Psoas muscle (tissue), 8 donors: ENCODE results near the gene CCDC7. TPM values are rescaled to one million over a fixed set of nuclear protein-coding genes. Genes with fewer than 3 reads are reported as not detected.

Experiments used
- ATAC-seq, 4 donors: fragments of 200-7000 bp; cut with Tn5 transposase; one replicate each; pipeline ENCODE4 v1.9.1; 2020; ENCODE audit warnings: moderate library complexity in 3 of 4, mild to moderate bottlenecking in 2 of 4
- DNase-seq, 2 donors: peaks; one replicate each; pipeline ENCODE4 v3.0.0-alpha.2; 2020
- H3K27ac ChIP-seq: fragments of 200-600 bp; one replicate; pipeline ENCODE4 v1.8.0; 2022
- H3K27me3 ChIP-seq, 3 donors: fragments of 200-600 bp in 1 of 3; one replicate each; pipeline versions ENCODE4 v1.6.1 to v1.8.0; 2013 to 2022; ENCODE audit warnings: low read length in 2 of 3, mild to moderate bottlenecking in 2 of 3, moderate library complexity in 1 of 3; ENCODE audit not compliant: insufficient read depth in 3 of 3
- H3K36me3 ChIP-seq, 2 donors: fragments of 200-600 bp in 1 of 2; one replicate each; pipeline versions ENCODE4 v1.6.1 to v1.8.0; 2013 to 2022; ENCODE audit warnings: low read depth in 1 of 2, mild to moderate bottlenecking in 1 of 2, moderate library complexity in 1 of 2; ENCODE audit not compliant: insufficient read depth in 1 of 2
- H3K4me1 ChIP-seq: fragments of 200-600 bp; one replicate; pipeline ENCODE4 v1.8.0; 2022
- H3K4me3 ChIP-seq: fragments of 200-600 bp; one replicate; pipeline ENCODE4 v1.8.0; 2022; ENCODE audit warnings: mild to moderate bottlenecking
- H3K9me3 ChIP-seq: fragments of 200-600 bp; one replicate; pipeline ENCODE4 v1.8.0; 2022
- WGBS, 3 donors: extraction: QIAGEN DNeasy Blood & Tissue Kit; methylation state at CpG; one replicate each; pipeline versions ENCODE4 v1.1.6 to v1.1.7; 2013; 5-methylcytosine and 5-hydroxymethylcytosine counted together
- intact Hi-C, 2 donors: fragments of 100-400 bp; cut with DNase I; formaldehyde crosslinking; loops; one replicate each; pipeline versions ENCODE4 v1.11.0 to v1.14.2; 2022
- polyA plus RNA-seq, 3 donors: library from polyadenylated mRNA; stranded (reverse); fragments of 200-250 nt; gene quantifications; one replicate each; pipeline ENCODE4 v1.2.3, GENCODE V29; 2013
- total RNA-seq, 4 donors: library from RNA; stranded (reverse); fragmentation: NEBNext Ultra II Directional in 2 of 4; extraction: Animal tissue kit (Norgen Biotek cat#: 25700) in 2 of 4; gene quantifications; one replicate each; pipeline versions ENCODE4 v1.2.1 to v1.2.4, GENCODE V29; 2021 to 2023
- TF ChIP-seq, protein P1 (sequence below): fragments of 200-600 bp; IDR thresholded peaks from one replicate; pipeline ENCODE4 v1.8.0; 2022; ENCODE audit warnings: antibody characterized with exemption
- donor health status: healthy with polysubstance abuse.
- donor health status: DM: no; HTN: no; CAD: no; lungs with moderate emphysema.
- donor health status: Bipolar disorder and iron deficiency.
- donor health status: healthy.
- donor health status: DM: yes; HTN: yes; CAD: no.
- donor health status: DM: no; HTN: no; CAD: no.
- donor health status: DM: no; HTN: no; CAD: no.
- donor health status: DM: yes; HTN: yes; CAD: no.

Gene CCDC7
- total and polyA plus RNA-seq, 7 donors, result 0.85 to 20.4 (median 13.5) TPM

DNA sequence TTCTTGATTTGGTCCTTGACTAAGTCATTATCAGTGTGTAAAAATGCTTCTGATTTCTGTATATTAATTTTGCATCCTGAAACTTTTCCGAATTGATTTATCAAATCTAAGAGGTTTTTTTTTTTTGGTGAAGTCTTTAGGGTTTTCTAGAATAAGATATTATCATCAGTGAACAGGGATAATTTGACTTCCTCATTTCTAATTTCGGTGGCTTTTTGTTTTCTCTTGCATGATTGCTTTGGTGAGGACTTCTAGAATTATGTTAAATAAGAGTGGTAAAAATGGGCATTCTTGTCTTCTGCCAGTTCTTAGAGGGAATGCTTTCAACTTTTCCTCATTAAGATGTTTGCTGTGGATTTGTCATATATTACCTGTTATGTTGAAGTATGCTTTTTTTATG is 170.5 kb downstream of the CCDC7 start:
- ATAC-seq, result no peak
- WGBS, 3 donors, result 85 to 91% (median 87%) methylated on average over 2 of the region's 2 CpGs
- TF ChIP-seq, protein P1, sequence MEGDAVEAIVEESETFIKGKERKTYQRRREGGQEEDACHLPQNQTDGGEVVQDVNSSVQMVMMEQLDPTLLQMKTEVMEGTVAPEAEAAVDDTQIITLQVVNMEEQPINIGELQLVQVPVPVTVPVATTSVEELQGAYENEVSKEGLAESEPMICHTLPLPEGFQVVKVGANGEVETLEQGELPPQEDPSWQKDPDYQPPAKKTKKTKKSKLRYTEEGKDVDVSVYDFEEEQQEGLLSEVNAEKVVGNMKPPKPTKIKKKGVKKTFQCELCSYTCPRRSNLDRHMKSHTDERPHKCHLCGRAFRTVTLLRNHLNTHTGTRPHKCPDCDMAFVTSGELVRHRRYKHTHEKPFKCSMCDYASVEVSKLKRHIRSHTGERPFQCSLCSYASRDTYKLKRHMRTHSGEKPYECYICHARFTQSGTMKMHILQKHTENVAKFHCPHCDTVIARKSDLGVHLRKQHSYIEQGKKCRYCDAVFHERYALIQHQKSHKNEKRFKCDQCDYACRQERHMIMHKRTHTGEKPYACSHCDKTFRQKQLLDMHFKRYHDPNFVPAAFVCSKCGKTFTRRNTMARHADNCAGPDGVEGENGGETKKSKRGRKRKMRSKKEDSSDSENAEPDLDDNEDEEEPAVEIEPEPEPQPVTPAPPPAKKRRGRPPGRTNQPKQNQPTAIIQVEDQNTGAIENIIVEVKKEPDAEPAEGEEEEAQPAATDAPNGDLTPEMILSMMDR, result no peak
- H3K4me1 ChIP-seq, result no peaks in the 10 kb centered on the region
- H3K27ac ChIP-seq, result no peak overlapping the region
- H3K9me3 ChIP-seq, result no peaks in the 10 kb centered on the region
- H3K4me3 ChIP-seq, result no peak overlapping the region
- no peak for DNase-seq
- H3K36me3 ChIP-seq, result no peaks in the 10 kb centered on the region
- no peaks in the 10 kb centered on the region for H3K27me3 ChIP-seq
- intact Hi-C loops, result no loop called here

DNA sequence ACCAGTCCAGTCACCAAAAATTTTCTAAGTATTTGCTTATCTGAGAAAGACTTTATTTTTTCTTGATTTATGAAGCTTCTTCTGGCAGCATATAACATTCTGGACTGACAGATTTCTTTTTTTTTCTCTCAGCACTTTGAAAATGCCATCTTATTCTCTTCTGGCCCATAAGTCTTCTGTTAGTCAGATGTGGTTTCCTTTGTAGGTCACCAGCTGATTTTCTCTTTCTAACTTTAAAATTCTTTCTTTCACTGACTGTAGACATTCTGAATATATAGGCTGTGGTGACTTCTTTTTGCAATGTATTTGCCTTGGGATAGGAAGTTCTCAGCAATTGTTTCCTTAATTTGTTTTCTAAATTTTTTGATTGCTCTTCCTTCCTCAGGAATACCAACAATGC is 172.5 kb downstream of the CCDC7 start:
- Histone ChIP-seq H3K27me3 (no peaks in the 10 kb centered on the region), H3K4me1 (no peaks in the 10 kb centered on the region), H3K36me3 (no peaks in the 10 kb centered on the region), H3K9me3 (no peaks in the 10 kb centered on the region), H3K27ac (no peak overlapping the region), H3K4me3 (no peak overlapping the region)
- TF ChIP-seq, protein P1, result no peak
- intact Hi-C loops, result no loop called here
- no peak for ATAC-seq
- DNase-seq, result no peak

DNA sequence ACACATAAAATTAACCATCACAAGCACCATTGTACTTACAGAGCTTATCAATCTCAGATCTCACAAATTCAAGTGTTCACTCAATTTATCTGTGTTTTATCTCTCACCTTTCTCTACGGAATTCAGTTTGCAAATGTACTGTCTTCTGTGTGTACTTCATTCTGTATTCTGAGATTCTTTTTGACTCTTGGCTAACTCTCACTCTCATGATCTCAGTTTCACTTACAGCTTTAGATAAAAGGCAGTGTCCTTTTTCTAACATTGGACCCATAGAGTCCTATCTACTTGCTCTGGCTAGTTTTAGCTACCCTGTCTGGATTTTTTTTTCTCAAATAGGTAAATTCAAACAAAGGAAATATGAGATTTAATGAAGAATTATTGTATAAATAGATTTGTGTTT is 176.0 kb downstream of the CCDC7 start:
- intact Hi-C loops, result no loop called here
- Histone ChIP-seq H3K4me3 (no peak overlapping the region), H3K27ac (no peak overlapping the region), H3K9me3 (no peaks in the 10 kb centered on the region), H3K4me1 (no peaks in the 10 kb centered on the region), H3K27me3 (no peaks in the 10 kb centered on the region), H3K36me3 (no peaks in the 10 kb centered on the region)
- no peak for ATAC-seq
- 95 to 100% (median 97%) methylated on average over 1 of the region's 1 CpG for WGBS, 3 donors
- TF ChIP-seq, protein P1, result no peak
- DNase-seq, result no peak

DNA sequence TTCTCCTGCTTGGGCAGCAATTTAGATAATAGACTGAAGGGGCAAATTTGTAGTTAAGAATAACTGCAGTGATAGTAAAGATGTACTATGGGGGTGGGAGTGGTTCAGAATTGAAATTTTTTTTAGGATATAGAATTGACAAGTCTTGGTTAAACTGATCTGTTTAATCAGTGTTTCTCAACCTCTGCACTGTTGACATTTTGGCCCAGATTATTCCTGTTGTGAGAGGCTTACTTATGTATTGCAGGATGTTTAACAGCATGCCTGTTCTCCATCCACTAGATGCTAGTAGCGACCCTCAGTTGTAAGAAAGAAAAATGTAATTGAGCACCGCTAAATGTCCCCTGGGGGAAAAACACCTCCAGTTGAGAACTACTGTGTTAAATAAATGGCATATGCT is 176.5 kb downstream of the CCDC7 start:
- Histone ChIP-seq H3K4me3 (no peak overlapping the region), H3K9me3 (peaks cover 3% of the 10 kb centered on the region), H3K4me1 (no peaks in the 10 kb centered on the region), H3K27me3 (no peaks in the 10 kb centered on the region), H3K27ac (no peak overlapping the region), H3K36me3 (no peaks in the 10 kb centered on the region)
- 69 to 80% (median 76%) methylated on average over 2 of the region's 2 CpGs for WGBS, 3 donors
- no peak for ATAC-seq
- no peak for DNase-seq
- TF ChIP-seq, protein P1, result no peak
- intact Hi-C loops, result no loop called here

DNA sequence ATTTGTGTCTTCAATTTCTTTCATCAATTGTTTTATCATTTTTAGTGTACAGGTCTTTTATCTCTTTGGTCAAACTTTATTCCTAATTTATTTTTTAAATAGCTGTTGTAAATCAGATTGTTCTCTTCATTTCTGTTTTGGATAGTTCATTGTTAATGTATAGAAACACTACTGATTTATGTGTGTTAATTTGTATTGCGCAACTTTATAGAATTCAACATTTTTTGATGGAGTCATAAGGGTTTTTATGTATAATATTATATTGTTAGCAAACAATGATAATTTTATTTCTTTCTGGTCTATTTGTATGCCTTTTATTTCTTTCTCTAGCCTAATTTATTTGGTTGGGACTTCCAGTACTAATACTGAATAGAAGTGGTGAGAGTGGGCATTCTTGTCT is 181.2 kb downstream of the CCDC7 start:
- Histone ChIP-seq H3K36me3 (no peaks in the 10 kb centered on the region), H3K4me1 (no peaks in the 10 kb centered on the region), H3K9me3 (peaks cover 7% of the 10 kb centered on the region), H3K27ac (no peak overlapping the region), H3K4me3 (no peak overlapping the region), H3K27me3 (no peaks in the 10 kb centered on the region)
- WGBS, 3 donors, result 47 to 97% (median 49%) methylated on average over 1 of the region's 1 CpG
- DNase-seq (no peak), ATAC-seq (no peak)
- TF ChIP-seq, protein P1, result no peak
- intact Hi-C loops, result no loop called here
